GM23338 (cell line): ENCODE measurements around the gene ARHGEF28. TPM values are rescaled to one million over a fixed set of nuclear protein-coding genes. Genes with fewer than 3 reads are reported as not detected.

Experiments used
- ATAC-seq: fragments of 200-7000 bp; cut with Tn5 transposase; 3 replicates; pipeline ENCODE4 v1.9.1; 2020
- DNase-seq: peaks from one replicate; pipeline ENCODE4 v3.0.0-alpha.2; 2015; ENCODE audit warnings: low spot score
- H2AFZ ChIP-seq: fragments of 200-600 bp; sonication (generic); 2 replicates; pipeline ENCODE4 v1.8.0; 2016; ENCODE audit warnings: antibody characterized with exemption, mild to moderate bottlenecking, moderate library complexity
- H3F3A ChIP-seq: fragments of 200-600 bp; sonication (generic); replicated peaks from 2 replicates; pipeline ENCODE4 v1.8.0; 2017; ENCODE audit warnings: antibody characterized with exemption, mixed run types, low read depth
- H3K27ac ChIP-seq: fragments of 200-600 bp; sonication (generic); 2 replicates; pipeline ENCODE4 v1.6.1; 2016; ENCODE audit warnings: low read depth
- H3K27me3 ChIP-seq: fragments of 200-600 bp; sonication (generic); 2 replicates; pipeline ENCODE4 v1.8.0; 2016; ENCODE audit warnings: mild to moderate bottlenecking, mixed run types, moderate library complexity; ENCODE audit not compliant: insufficient read depth
- H3K36me3 ChIP-seq: fragments of 200-600 bp; sonication (generic); 2 replicates; pipeline ENCODE4 v1.8.0; 2016; ENCODE audit warnings: mild to moderate bottlenecking; ENCODE audit not compliant: insufficient read depth
- H3K4me1 ChIP-seq: fragments of 200-600 bp; sonication (generic); 2 replicates; pipeline ENCODE4 v1.8.0; 2016; ENCODE audit warnings: mild to moderate bottlenecking, moderate library complexity; ENCODE audit not compliant: insufficient read depth
- H3K4me2 ChIP-seq: fragments of 200-600 bp; sonication (generic); 2 replicates; pipeline ENCODE4 v1.7.1; 2017; ENCODE audit warnings: mixed run types
- H3K4me3 ChIP-seq: fragments of 200-600 bp; sonication (generic); 2 replicates; pipeline ENCODE4 v1.6.1; 2016; ENCODE audit warnings: mixed run types
- H3K79me2 ChIP-seq: fragments of 200-600 bp; sonication (generic); replicated peaks from 2 replicates; pipeline ENCODE4 v1.8.0; 2017; ENCODE audit warnings: mild to moderate bottlenecking; ENCODE audit not compliant: insufficient read depth
- H3K9me2 ChIP-seq: fragments of 200-600 bp; sonication (generic); 2 replicates; pipeline ENCODE4 v1.8.0; 2017; ENCODE audit not compliant: insufficient read depth
- H4K20me1 ChIP-seq: fragments of 200-600 bp; sonication (generic); replicated peaks from 2 replicates; pipeline ENCODE4 v1.8.0; 2017; ENCODE audit warnings: mild to moderate bottlenecking; ENCODE audit not compliant: insufficient read depth
- H3K27ac Mint-ChIP-seq: 2 replicates; pipeline ENCODE4 v1.8.0; 2020; ENCODE audit warnings: inconsistent platforms, mild to moderate bottlenecking, moderate library complexity, mixed read lengths
- H3K27me3 Mint-ChIP-seq: 3 replicates; pipeline ENCODE4 v1.8.0; 2022; ENCODE audit warnings: low read depth, mild to moderate bottlenecking, moderate library complexity, mixed read lengths, inconsistent platforms; ENCODE audit not compliant: insufficient read depth, poor library complexity
- H3K36me3 Mint-ChIP-seq: 3 replicates; pipeline ENCODE4 v1.8.0; 2021; ENCODE audit warnings: low read depth, mild to moderate bottlenecking, inconsistent platforms, moderate library complexity, mixed read lengths
- H3K4me1 Mint-ChIP-seq: 3 replicates; pipeline ENCODE4 v1.8.0; 2020; ENCODE audit warnings: mild to moderate bottlenecking, inconsistent platforms, mixed read lengths
- H3K4me3 Mint-ChIP-seq: 3 replicates; pipeline ENCODE4 v1.8.0; 2021; ENCODE audit warnings: moderate library complexity, mild to moderate bottlenecking, inconsistent platforms, mixed read lengths
- H3K9me3 Mint-ChIP-seq: 3 replicates; pipeline ENCODE4 v1.8.0; 2020; ENCODE audit warnings: moderate library complexity, mild to moderate bottlenecking, inconsistent platforms, mixed read lengths
- CREB1 ChIP-seq: fragments of 250-450 bp; sonication (Bioruptor Pico); IDR thresholded peaks from 2 replicates; pipeline ENCODE4 v1.5.0; 2020; ENCODE audit warnings: low read depth, mild to moderate bottlenecking, moderate library complexity
- CTCF ChIP-seq, 2 experiments: fragments of 200-600 bp in 1 of 2; sonication (generic) in 1 of 2; conservative IDR thresholded peaks; 2 replicates each; pipeline versions ENCODE4 v1.5.1 to v1.6.1; 2016 to 2017; ENCODE audit warnings: antibody characterized with exemption in 2 of 2, low read depth in 2 of 2, mild to moderate bottlenecking in 2 of 2, moderate library complexity in 1 of 2
- ETS1 ChIP-seq: IDR thresholded peaks from 2 replicates; pipeline ENCODE4 v1.6.1; 2016; ENCODE audit warnings: antibody characterized with exemption
- EZH2 ChIP-seq: fragments of 200-600 bp; sonication (generic); IDR thresholded peaks from one replicate; pipeline ENCODE4 v1.8.0; 2017; ENCODE audit warnings: antibody characterized with exemption, mild to moderate bottlenecking, low read depth; ENCODE audit not compliant: unreplicated experiment
- EZH2phosphoT487 ChIP-seq: fragments of 200-600 bp; sonication (generic); IDR thresholded peaks from one replicate; pipeline ENCODE4 v1.8.1; 2018; ENCODE audit warnings: antibody characterized with exemption; ENCODE audit not compliant: unreplicated experiment
- NANOG ChIP-seq: IDR thresholded peaks from 2 replicates; pipeline ENCODE4 v1.6.1; 2016; ENCODE audit warnings: antibody characterized with exemption, borderline replicate concordance
- POLR2AphosphoS5 ChIP-seq: IDR thresholded peaks from 2 replicates; pipeline ENCODE4 v1.6.1; 2016; ENCODE audit warnings: antibody characterized with exemption, low read depth
- REST ChIP-seq: IDR thresholded peaks from one replicate; pipeline ENCODE4 v1.6.1; 2018; ENCODE audit warnings: antibody characterized with exemption; ENCODE audit not compliant: unreplicated experiment
- STAT1 ChIP-seq: IDR thresholded peaks from one replicate; pipeline ENCODE4 v1.6.1; 2016; ENCODE audit warnings: antibody characterized with exemption; ENCODE audit not compliant: unreplicated experiment
- ZNF114 ChIP-seq: fragments of 250-450 bp; sonication (Bioruptor Pico); IDR thresholded peaks from 2 replicates; pipeline ENCODE4 v1.5.0; 2020; ENCODE audit warnings: mild to moderate bottlenecking, moderate library complexity
- ZNF331 ChIP-seq: fragments of 250-450 bp; sonication (Bioruptor Pico); IDR thresholded peaks from 2 replicates; pipeline ENCODE4 v1.5.0; 2020; ENCODE audit warnings: low read depth, mild to moderate bottlenecking, moderate library complexity
- ZNF462 ChIP-seq: fragments of 250-450 bp; sonication (Bioruptor Pico); IDR thresholded peaks from 2 replicates; pipeline ENCODE4 v1.5.0; 2020; ENCODE audit warnings: mild to moderate bottlenecking, moderate library complexity
- polyA plus RNA-seq: library from polyadenylated mRNA; unstranded; fragments of >200 nt; fragmentation: Nextera tagmentation; extraction: Ambion mirVana; gene quantifications from 2 replicates; pipeline ENCODE4 v1.2.1, GENCODE V29; 2016
- total RNA-seq: library from RNA; depleted of rRNA; stranded (reverse); fragments of >200 nt; shearing (Covaris generic); gene quantifications from 2 replicates; pipeline ENCODE4 v1.2.3, GENCODE V29; 2014

The ARHGEF28 gene
- total and polyA plus RNA-seq, 2 experiments from 2014 or later, result 0.39 to 1.0 TPM

DNA sequence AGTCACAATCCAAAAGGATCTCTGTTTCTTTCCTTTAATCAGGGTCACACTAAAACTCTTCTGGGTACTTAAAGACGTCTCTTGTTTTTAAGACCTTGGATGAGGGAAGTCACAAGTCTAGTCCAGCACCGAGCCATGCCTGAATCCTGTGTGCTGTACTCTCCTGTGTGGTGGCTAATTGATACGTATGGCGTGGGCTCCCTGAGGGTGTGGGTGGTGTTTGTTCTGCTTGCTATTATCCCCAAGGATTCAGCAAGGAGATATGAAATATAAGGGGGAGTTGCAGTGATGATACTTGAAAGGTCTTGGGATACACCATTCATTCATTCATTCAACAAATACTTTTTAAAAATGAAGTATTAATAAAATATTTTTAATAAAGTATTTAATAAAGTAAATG is 128.3 kb downstream of the ARHGEF28 start (continued):
- TF ChIP-seq STAT1 (no peak), ZNF331 (CRISPR knock-in tag) (no peak), EZH2 (no peak), CREB1 (CRISPR knock-in tag) (no peak), ETS1 (no peak), NANOG (no peak), REST (no peak), CTCF (conservative IDR thresholded peaks at IDR 0.05; ENCODE audit: low read depth in 2 of 2) (no peak), EZH2phosphoT487 (no peak), POLR2AphosphoS5 (no peak), ZNF114 (no peak)

DNA sequence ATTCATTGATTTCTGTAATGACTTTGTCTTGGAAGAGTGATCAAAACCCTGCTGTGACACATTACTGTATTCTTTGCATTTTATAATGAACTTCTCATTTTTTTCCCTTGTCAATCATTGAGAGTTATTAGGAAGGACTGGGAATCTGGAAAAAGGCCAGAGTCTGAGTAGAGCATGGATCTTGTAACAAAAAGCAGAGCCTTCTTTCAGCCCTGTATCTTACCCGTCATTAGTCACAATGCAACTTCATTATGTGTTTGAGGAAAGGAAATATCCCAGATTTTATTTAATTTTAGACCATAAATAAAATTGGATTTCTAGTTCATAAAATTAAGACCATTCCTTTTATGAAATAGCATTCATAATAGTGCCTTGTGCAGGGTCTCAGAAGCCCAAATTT is 131.4 kb downstream of the ARHGEF28 start:
- H3F3A ChIP-seq, result no peaks in the 10 kb centered on the region
- Mint-ChIP-seq H3K9me3 (no peaks in the 10 kb centered on the region), H3K4me1 (no peaks in the 10 kb centered on the region), H3K27ac (no peak overlapping the region), H3K4me3 (no peak overlapping the region), H3K27me3 (no peaks in the 10 kb centered on the region), H3K36me3 (no peaks in the 10 kb centered on the region)
- no peak overlapping the region for H3K4me3 ChIP-seq
- no peaks in the 10 kb centered on the region for H3K9me2 ChIP-seq
- H3K4me1 ChIP-seq, result no peaks in the 10 kb centered on the region
- H2AFZ ChIP-seq, result no peak overlapping the region
- H3K79me2 ChIP-seq, result no peaks in the 10 kb centered on the region
- DNase-seq (no peak), ATAC-seq (no peak)
- no peaks in the 10 kb centered on the region for H3K27me3 ChIP-seq
- no peaks in the 10 kb centered on the region for H3K36me3 ChIP-seq
- H3K27ac ChIP-seq, result no peak overlapping the region
- no peak overlapping the region for H3K4me2 ChIP-seq
- H4K20me1 ChIP-seq, result no peaks in the 10 kb centered on the region
- TF ChIP-seq EZH2phosphoT487 (no peak), ZNF462 (CRISPR knock-in tag) (no peak), ZNF331 (CRISPR knock-in tag) (no peak), STAT1 (no peak), ETS1 (no peak)
